HEK293 (cell line): ENCODE data around the gene FAM9B.

Experiments used
- CTCF ChIA-PET: fragments of 350-600 bp; formaldehyde crosslinking; extraction: SDS; loops from one replicate; lab custom pipeline; 2021; ENCODE audit warnings: antibody characterized with exemption; lab: Yijun Ruan, JAX
- POLR2A ChIA-PET: fragments of 300-600 bp; formaldehyde crosslinking; extraction: SDS; loops from one replicate; lab custom pipeline; 2020; ENCODE audit warnings: antibody characterized with exemption, inconsistent platforms; lab: Yijun Ruan, JAX
- H3K27ac ChIP-seq: fragments of 200-500 bp; sonication (Bioruptor generic); 2 replicates; pipeline ENCODE4 v1.5.1; 2014; ENCODE audit warnings: low read depth, low read length, control low read depth, inconsistent platforms; ENCODE audit errors: extremely low read depth
- H3K36me3 ChIP-seq, 2 experiments: fragments of 200-500 bp in 1 of 2; sonication (Bioruptor generic) in 1 of 2; 1 replicate in 1 of 2; 2 replicates in 1 of 2; pipeline ENCODE4 v1.5.1; 2014 to 2017; ENCODE audit warnings: inconsistent platforms in 2 of 2, low read length in 2 of 2; ENCODE audit not compliant: control insufficient read depth in 2 of 2, insufficient read depth in 1 of 2
- H3K4me1 ChIP-seq: fragments of 200-500 bp; sonication (Bioruptor generic); 2 replicates; pipeline ENCODE4 v1.5.1; 2014; ENCODE audit warnings: mild to moderate bottlenecking, low read length, inconsistent platforms; ENCODE audit not compliant: control insufficient read depth, insufficient read depth
- H3K4me3 ChIP-seq: 2 replicates; pipeline ENCODE4 v1.5.1; 2011; ENCODE audit warnings: low read depth, mild to moderate bottlenecking, control low read depth, low read length, moderate library complexity
- H3K9me3 ChIP-seq: fragments of 200-500 bp; sonication (Bioruptor generic); 2 replicates; pipeline ENCODE4 v1.5.1; 2014; ENCODE audit warnings: low read depth, low read length, inconsistent platforms; ENCODE audit not compliant: control insufficient read depth, insufficient read depth
- KLF1 ChIP-seq: fragments of 450-650 bp; formaldehyde crosslinking; IDR thresholded peaks from 2 replicates; pipeline ENCODE4 v1.5.1; 2016; ENCODE audit warnings: missing biosample characterization, missing genetic modification characterization
- SP2 ChIP-seq: fragments of 450-650 bp; formaldehyde crosslinking; IDR thresholded peaks from 2 replicates; pipeline ENCODE4 v1.5.1; 2016; ENCODE audit warnings: missing biosample characterization, missing genetic modification characterization
- ZBTB21 ChIP-seq: fragments of 450-650 bp; formaldehyde crosslinking; IDR thresholded peaks from 2 replicates; pipeline ENCODE4 v1.5.1; 2017; ENCODE audit warnings: missing biosample characterization, missing genetic modification characterization
- ZBTB8A ChIP-seq: fragments of 450-650 bp; formaldehyde crosslinking; IDR thresholded peaks from 2 replicates; pipeline ENCODE4 v1.5.1; 2016; ENCODE audit warnings: missing biosample characterization, missing genetic modification characterization
- ZIC2 ChIP-seq: fragments of 450-650 bp; formaldehyde crosslinking; IDR thresholded peaks from 2 replicates; pipeline ENCODE4 v1.5.1; 2016; ENCODE audit warnings: missing biosample characterization, missing genetic modification characterization
- ZNF10 ChIP-seq: fragments of 450-650 bp; formaldehyde crosslinking; IDR thresholded peaks from 2 replicates; pipeline ENCODE4 v1.5.1; 2017; ENCODE audit warnings: missing biosample characterization, missing genetic modification characterization
- ZNF132 ChIP-seq: fragments of 450-650 bp; formaldehyde crosslinking; IDR thresholded peaks from 2 replicates; pipeline ENCODE4 v1.5.1; 2017; ENCODE audit warnings: missing biosample characterization, missing genetic modification characterization, borderline replicate concordance
- ZNF133 ChIP-seq: fragments of 450-650 bp; formaldehyde crosslinking; IDR thresholded peaks from 2 replicates; pipeline ENCODE4 v1.5.1; 2016; ENCODE audit warnings: missing biosample characterization, missing genetic modification characterization
- ZNF18 ChIP-seq: fragments of 450-650 bp; formaldehyde crosslinking; IDR thresholded peaks from 2 replicates; pipeline ENCODE4 v1.5.1; 2016; ENCODE audit warnings: missing biosample characterization, missing genetic modification characterization
- ZNF302 ChIP-seq: fragments of 450-650 bp; formaldehyde crosslinking; IDR thresholded peaks from 2 replicates; pipeline ENCODE4 v1.5.1; 2016; ENCODE audit warnings: missing biosample characterization, missing genetic modification characterization, low read depth
- ZNF366 ChIP-seq: fragments of 450-650 bp; formaldehyde crosslinking; conservative IDR thresholded peaks from 2 replicates; pipeline ENCODE4 v1.5.1; 2016; ENCODE audit warnings: missing biosample characterization, missing genetic modification characterization
- ZNF394 ChIP-seq: fragments of 450-650 bp; formaldehyde crosslinking; IDR thresholded peaks from 2 replicates; pipeline ENCODE4 v1.5.1; 2016; ENCODE audit warnings: missing biosample characterization, missing genetic modification characterization, mild to moderate bottlenecking, moderate library complexity, borderline replicate concordance
- ZNF521 ChIP-seq: fragments of 450-650 bp; formaldehyde crosslinking; IDR thresholded peaks from 2 replicates; pipeline ENCODE4 v1.5.1; 2017; ENCODE audit warnings: missing biosample characterization, mild to moderate bottlenecking, missing genetic modification characterization
- ZNF529 ChIP-seq: fragments of 450-650 bp; formaldehyde crosslinking; IDR thresholded peaks from 2 replicates; pipeline ENCODE4 v1.5.1; 2017; ENCODE audit warnings: missing genetic modification characterization, missing biosample characterization; ENCODE audit not compliant: insufficient replicate concordance
- ZNF555 ChIP-seq: fragments of 450-650 bp; formaldehyde crosslinking; conservative IDR thresholded peaks from 2 replicates; pipeline ENCODE4 v1.5.1; 2017; ENCODE audit warnings: missing biosample characterization, mild to moderate bottlenecking, missing genetic modification characterization, inconsistent platforms
- ZNF585B ChIP-seq: fragments of 450-650 bp; formaldehyde crosslinking; IDR thresholded peaks from 2 replicates; pipeline ENCODE4 v1.5.1; 2016; ENCODE audit warnings: missing biosample characterization, missing genetic modification characterization
- ZNF776 ChIP-seq: fragments of 450-650 bp; formaldehyde crosslinking; IDR thresholded peaks from 2 replicates; pipeline ENCODE4 v1.5.0; 2017; ENCODE audit warnings: missing biosample characterization, missing genetic modification characterization, borderline replicate concordance
- ZNF777 ChIP-seq: fragments of 450-650 bp; formaldehyde crosslinking; IDR thresholded peaks from 2 replicates; pipeline ENCODE4 v1.5.1; 2017; ENCODE audit warnings: missing biosample characterization, missing genetic modification characterization, borderline replicate concordance
- TF ChIP-seq, protein P1 (sequence below): fragments of 450-650 bp; formaldehyde crosslinking; IDR thresholded peaks from 2 replicates; pipeline ENCODE4 v1.5.1; 2016; ENCODE audit warnings: missing biosample characterization, missing genetic modification characterization
- TF ChIP-seq, protein P2 (sequence below): fragments of 450-650 bp; formaldehyde crosslinking; IDR thresholded peaks from 2 replicates; pipeline ENCODE4 v1.5.1; 2017; ENCODE audit warnings: missing biosample characterization, missing genetic modification characterization
- TF ChIP-seq, protein P3 (sequence below): fragments of 450-650 bp; formaldehyde crosslinking; IDR thresholded peaks from 2 replicates; pipeline ENCODE4 v1.5.1; 2016; ENCODE audit warnings: missing biosample characterization, missing genetic modification characterization

Gene FAM9B

GRCh38 chrX:9071031-9071650 is 37.2 kb upstream of the FAM9B start:
- Histone ChIP-seq H3K36me3 (no peaks in the 10 kb centered on the region), H3K4me3 (no peak overlapping the region), H3K9me3 (no peaks in the 10 kb centered on the region), H3K27ac (no peak overlapping the region), H3K4me1 (no peaks in the 10 kb centered on the region)
- CTCF ChIA-PET: interaction anchor here (1.1 kb wide), 1 partner anchor 19 kb away, joined by 5 read pairs; no protein-coding TSS in a partner anchor
- POLR2A ChIA-PET: no interaction called here
- TF ChIP-seq ZNF776: no peak
- TF ChIP-seq, all 188 proteins: peak for 0

GRCh38 chrX:9069573-9069972 is 35.6 kb upstream of the FAM9B start:
- ChIA-PET CTCF (no interaction called here), POLR2A (no interaction called here)
- Histone ChIP-seq H3K9me3 (no peaks in the 10 kb centered on the region), H3K36me3 (no peaks in the 10 kb centered on the region), H3K4me1 (no peaks in the 10 kb centered on the region), H3K27ac (no peak overlapping the region), H3K4me3 (no peak overlapping the region)
- TF ChIP-seq ZNF10 (tag by site-specific recombination) (no peak), ZNF555 (no peak), ZBTB8A (tag by site-specific recombination) (no peak), ZNF521 (no peak), ZNF18 (no peak), ZNF394 (tag by site-specific recombination) (no peak), ZNF529 (tag by site-specific recombination) (no peak), ZBTB21 (tag by site-specific recombination) (no peak), KLF1 (tag by site-specific recombination) (no peak), ZNF302 (no peak), ZNF777 (tag by site-specific recombination) (no peak), ZNF366 (no peak), ZIC2 (tag by site-specific recombination) (no peak), SP2 (no peak), ZNF132 (tag by site-specific recombination) (no peak), ZNF585B (tag by site-specific recombination) (no peak), ZNF133 (no peak)
- TF ChIP-seq, protein P1, sequence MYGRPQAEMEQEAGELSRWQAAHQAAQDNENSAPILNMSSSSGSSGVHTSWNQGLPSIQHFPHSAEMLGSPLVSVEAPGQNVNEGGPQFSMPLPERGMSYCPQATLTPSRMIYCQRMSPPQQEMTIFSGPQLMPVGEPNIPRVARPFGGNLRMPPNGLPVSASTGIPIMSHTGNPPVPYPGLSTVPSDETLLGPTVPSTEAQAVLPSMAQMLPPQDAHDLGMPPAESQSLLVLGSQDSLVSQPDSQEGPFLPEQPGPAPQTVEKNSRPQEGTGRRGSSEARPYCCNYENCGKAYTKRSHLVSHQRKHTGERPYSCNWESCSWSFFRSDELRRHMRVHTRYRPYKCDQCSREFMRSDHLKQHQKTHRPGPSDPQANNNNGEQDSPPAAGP: no peak
- TF ChIP-seq, protein P2, sequence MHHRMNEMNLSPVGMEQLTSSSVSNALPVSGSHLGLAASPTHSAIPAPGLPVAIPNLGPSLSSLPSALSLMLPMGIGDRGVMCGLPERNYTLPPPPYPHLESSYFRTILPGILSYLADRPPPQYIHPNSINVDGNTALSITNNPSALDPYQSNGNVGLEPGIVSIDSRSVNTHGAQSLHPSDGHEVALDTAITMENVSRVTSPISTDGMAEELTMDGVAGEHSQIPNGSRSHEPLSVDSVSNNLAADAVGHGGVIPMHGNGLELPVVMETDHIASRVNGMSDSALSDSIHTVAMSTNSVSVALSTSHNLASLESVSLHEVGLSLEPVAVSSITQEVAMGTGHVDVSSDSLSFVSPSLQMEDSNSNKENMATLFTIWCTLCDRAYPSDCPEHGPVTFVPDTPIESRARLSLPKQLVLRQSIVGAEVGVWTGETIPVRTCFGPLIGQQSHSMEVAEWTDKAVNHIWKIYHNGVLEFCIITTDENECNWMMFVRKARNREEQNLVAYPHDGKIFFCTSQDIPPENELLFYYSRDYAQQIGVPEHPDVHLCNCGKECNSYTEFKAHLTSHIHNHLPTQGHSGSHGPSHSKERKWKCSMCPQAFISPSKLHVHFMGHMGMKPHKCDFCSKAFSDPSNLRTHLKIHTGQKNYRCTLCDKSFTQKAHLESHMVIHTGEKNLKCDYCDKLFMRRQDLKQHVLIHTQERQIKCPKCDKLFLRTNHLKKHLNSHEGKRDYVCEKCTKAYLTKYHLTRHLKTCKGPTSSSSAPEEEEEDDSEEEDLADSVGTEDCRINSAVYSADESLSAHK: no peak
- TF ChIP-seq, protein P3, sequence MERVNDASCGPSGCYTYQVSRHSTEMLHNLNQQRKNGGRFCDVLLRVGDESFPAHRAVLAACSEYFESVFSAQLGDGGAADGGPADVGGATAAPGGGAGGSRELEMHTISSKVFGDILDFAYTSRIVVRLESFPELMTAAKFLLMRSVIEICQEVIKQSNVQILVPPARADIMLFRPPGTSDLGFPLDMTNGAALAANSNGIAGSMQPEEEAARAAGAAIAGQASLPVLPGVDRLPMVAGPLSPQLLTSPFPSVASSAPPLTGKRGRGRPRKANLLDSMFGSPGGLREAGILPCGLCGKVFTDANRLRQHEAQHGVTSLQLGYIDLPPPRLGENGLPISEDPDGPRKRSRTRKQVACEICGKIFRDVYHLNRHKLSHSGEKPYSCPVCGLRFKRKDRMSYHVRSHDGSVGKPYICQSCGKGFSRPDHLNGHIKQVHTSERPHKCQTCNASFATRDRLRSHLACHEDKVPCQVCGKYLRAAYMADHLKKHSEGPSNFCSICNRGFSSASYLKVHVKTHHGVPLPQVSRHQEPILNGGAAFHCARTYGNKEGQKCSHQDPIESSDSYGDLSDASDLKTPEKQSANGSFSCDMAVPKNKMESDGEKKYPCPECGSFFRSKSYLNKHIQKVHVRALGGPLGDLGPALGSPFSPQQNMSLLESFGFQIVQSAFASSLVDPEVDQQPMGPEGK (tag by site-specific recombination): no peak
